AG04450 (cell line): ENCODE data around the gene TK2. TPM values are rescaled to one million over a fixed set of nuclear protein-coding genes. Genes with fewer than 3 reads are reported as not detected.

ENCODE experiments used
- CTCF ChIA-PET: fragments of 300-600, 350-600 bp; formaldehyde crosslinking; extraction: SDS; loops from one replicate; lab custom pipeline; 2022; ENCODE audit warnings: antibody characterized with exemption, inconsistent platforms; lab: Charles Lee
- POLR2A ChIA-PET: fragments of 350-600 bp; formaldehyde crosslinking; extraction: SDS; loops from one replicate; lab custom pipeline; 2021; ENCODE audit warnings: antibody characterized with exemption, inconsistent platforms; lab: Yijun Ruan, JAX
- DNase-seq: peaks from one replicate; pipeline ENCODE4 v3.0.0-alpha.2; 2011; ENCODE audit warnings: low read depth, low spot score
- H3K27ac ChIP-seq: one replicate; pipeline ENCODE4 v1.5.1; 2012; ENCODE audit warnings: low read depth, low read length, control low read depth
- H3K27me3 ChIP-seq: one replicate; pipeline ENCODE4 v1.6.0; 2012; ENCODE audit warnings: low read length; ENCODE audit not compliant: control insufficient read depth, insufficient read depth
- H3K4me3 ChIP-seq: 2 replicates; pipeline ENCODE4 v1.5.1; 2011; ENCODE audit warnings: mild to moderate bottlenecking, low read depth, low read length, control low read depth
- H3K9me3 ChIP-seq: 2 replicates; pipeline ENCODE4 v1.5.1; 2012; ENCODE audit warnings: low read length; ENCODE audit not compliant: control insufficient read depth, insufficient read depth
- CTCF ChIP-seq: IDR thresholded peaks from 2 replicates; pipeline ENCODE4 v1.5.1; 2011; ENCODE audit warnings: low read depth, low read length, control low read depth, inconsistent platforms
- polyA plus RNA-seq: library from polyadenylated mRNA; depleted of rRNA; stranded (reverse); fragments of >200 nt; gene quantifications from 2 replicates; pipeline ENCODE4 v1.2.3, GENCODE V29; 2011

TK2 gene
- polyA plus RNA-seq, 1 experiment: 34.2 TPM

DNA sequence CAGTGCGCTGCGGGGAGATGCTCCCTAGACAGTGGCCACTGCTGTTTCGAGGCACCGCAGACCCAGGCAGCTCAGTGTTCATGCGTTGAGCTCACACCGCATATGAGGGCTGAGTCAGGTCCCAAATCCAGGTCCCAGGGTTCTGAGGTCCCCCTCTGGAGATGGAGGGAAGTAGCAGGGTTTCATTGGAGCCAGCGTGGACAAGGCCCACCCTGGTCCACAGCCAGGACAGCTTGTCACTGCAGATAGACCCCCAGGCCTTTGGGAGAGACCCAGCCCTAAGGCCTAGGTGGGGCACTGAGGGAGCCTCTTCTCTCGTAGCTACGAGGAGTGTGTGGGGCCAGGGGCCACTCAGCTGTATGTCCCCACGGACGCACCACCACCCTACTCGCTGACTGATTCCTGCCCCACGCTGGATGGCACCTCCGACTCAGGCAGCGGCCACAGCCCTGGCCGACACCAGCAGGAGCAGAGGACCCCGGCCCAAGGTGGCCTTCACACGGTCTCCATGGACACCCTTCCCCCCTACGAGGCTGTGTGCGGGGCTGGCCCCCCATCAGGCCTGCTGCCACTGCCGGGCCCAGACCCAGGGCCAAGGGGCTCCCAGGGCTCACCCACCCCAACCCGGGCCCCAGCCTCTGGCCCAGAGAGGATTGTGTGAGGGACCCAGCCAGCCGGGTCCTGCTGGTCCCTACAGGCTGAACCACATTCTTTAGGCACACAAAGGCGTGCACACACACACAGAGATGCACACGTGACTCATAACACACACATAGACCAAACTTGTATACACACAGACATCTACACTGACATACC is 69.4 kb downstream of the TK2 start:
- H3K4me3 ChIP-seq: no peak overlapping the region
- no peak overlapping the region for H3K27ac ChIP-seq
- TF ChIP-seq CTCF: no peak
- no peak for DNase-seq
- H3K9me3 ChIP-seq: no peaks in the 10 kb centered on the region; the same call in 1 of the 2 replicates
- H3K27me3 ChIP-seq: peaks cover 3% of the 10 kb centered on the region
- ChIA-PET CTCF (interaction anchor here (1.3 to 1.8 kb wide), 2 partner anchors 35 to 74 kb away, joined by 3 to 6 read pairs (median 5); no protein-coding TSS in a partner anchor), POLR2A (no interaction called here)

GRCh38 chr16:66479661-66480264 is 70.2 kb downstream of the TK2 start:
- Histone ChIP-seq H3K4me3 (no peak overlapping the region), H3K27me3 (peaks cover 5% of the 10 kb centered on the region), H3K27ac (no peak overlapping the region), H3K9me3 (no peaks in the 10 kb centered on the region; the same call in 1 of the 2 replicates)
- DNase-seq: no peak
- ChIA-PET POLR2A (no interaction called here), CTCF (interaction anchor here (0.7 to 1.8 kb wide), 3 partner anchors 9 to 73 kb away, joined by 3 to 6 read pairs (median 5); no protein-coding TSS in a partner anchor)
- TF ChIP-seq CTCF: no peak

DNA sequence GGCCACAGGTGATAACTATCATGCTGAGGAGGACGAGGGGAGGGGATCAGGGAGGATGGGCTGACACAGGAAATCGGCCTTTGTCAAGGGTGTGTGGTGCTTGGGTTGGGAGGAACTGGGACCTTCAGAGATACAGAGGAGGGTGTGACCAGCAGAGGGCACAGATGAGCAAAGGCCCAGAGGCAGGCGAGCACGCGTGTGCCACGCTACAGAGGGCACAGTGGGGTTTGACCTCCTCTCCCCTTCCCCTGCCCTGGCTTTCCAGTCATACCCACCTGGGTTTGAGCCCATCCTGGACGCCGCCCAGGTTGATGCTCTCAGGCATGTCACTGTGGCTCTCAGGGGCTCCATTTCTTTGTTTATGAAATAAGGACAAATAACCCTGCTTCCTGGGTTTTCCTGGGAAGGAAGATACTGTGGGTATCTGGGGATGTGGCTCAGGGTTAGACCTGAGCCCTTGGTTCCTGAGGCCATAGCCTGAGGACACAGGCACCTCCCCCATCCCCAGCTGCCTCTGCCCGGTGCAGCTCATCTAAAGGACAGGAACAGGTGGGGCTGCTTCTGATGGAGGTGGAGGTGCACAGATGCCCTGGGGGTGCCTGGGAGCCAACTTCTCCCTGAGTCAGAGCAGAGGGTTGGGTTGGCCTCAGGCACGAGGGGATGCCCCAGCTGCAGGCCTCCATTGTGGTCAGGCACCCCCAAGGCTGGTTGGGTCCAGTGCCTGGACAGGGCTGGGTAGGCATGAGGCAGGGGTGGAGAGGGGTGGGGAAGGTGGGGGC is 71.0 kb downstream of the TK2 start:
- ChIA-PET POLR2A (no interaction called here), CTCF (interaction anchor here (0.7 to 1.8 kb wide), 2 partner anchors 10 to 37 kb away, joined by 3 to 6 read pairs; no protein-coding TSS in a partner anchor)
- peak; percentile 83 for TF ChIP-seq CTCF

DNA sequence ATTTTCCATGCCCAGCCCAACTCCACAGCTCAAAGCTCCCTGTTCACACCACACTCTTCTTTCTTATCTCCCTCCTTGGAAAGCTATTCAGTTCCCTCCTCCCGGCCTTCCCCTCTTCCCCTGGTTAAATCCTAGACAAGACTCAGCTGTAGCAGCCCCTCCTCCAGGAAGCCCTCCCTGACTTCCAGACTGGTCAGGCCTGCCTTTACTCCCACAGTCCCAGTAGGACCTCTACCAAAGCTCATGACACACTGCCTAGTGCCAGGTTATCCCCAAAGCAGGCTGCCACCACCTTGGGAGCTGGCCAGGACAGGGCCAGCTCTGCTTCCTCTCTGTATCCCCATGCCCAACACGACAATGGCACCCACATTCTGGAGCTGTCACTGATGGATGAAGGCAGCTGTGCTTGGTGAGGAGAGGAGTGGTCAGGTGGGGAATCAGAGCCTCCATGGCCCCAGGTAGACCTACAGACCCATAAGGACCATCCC is 72.8 kb downstream of the TK2 start:
- no peak for TF ChIP-seq CTCF
- CTCF ChIA-PET: interaction anchor here (1.1 to 2.8 kb wide), 4 partner anchors 10 to 76 kb away, joined by 3 to 11 read pairs (median 4); partner anchors contain the start of gene CKLF

More for the DNA sequence above, 71.0 kb downstream of the TK2 start:
- peaks cover 10% of the 10 kb centered on the region for H3K27me3 ChIP-seq
- no peaks in the 10 kb centered on the region; the same call in 1 of the 2 replicates for H3K9me3 ChIP-seq
- no peak for DNase-seq
- no peak overlapping the region for H3K27ac ChIP-seq
- no peak overlapping the region for H3K4me3 ChIP-seq

More for the DNA sequence above, 72.8 kb downstream of the TK2 start:
- Histone ChIP-seq H3K27me3 (peaks cover 10% of the 10 kb centered on the region), H3K27ac (no peak overlapping the region), H3K9me3 (no peaks in the 10 kb centered on the region; the same call in 1 of the 2 replicates), H3K4me3 (no peak overlapping the region)
- POLR2A ChIA-PET: interaction anchor here (0.6 kb wide), 1 partner anchor 27 kb away, joined by 7 read pairs; no protein-coding TSS in a partner anchor
- no peak for DNase-seq
